ENCODE results near the gene CCNA2. TPM values are rescaled to one million over a fixed set of nuclear protein-coding genes. Genes with fewer than 3 reads are reported as not detected.

Gene CCNA2
- total RNA-seq, 4 donors from 2014 or later: 1.0 to 1.5 (median 1.3) TPM

GRCh38 chr4:121829511-121829910, 5.8 kb upstream of the CCNA2 start:
- H3K9me3 ChIP-seq: no peaks in the 10 kb centered on the region
- peaks cover 0 to 22% of the 10 kb centered on the region in 2 donors for H3K36me3 ChIP-seq
- no peaks in the 10 kb centered on the region for H3K27me3 ChIP-seq
- 86 to 96% methylated on average over 5 of the region's 5 CpGs for WGBS, 2 donors
- no peak overlapping the region for H3K27ac ChIP-seq
- no peak overlapping the region for H3K4me3 ChIP-seq (replicated peaks in 1 of 3)
- TF ChIP-seq POLR2A (IDR thresholded peaks at IDR 0.05) (no peak), CTCF (IDR thresholded peaks at IDR 0.05) (no peak)
- no peak for DNase-seq
- H3K4me1 ChIP-seq: no peaks in the 10 kb centered on the region
- intact Hi-C loops (cut with DNase I): no loop called here

- Histone ChIP-seq H3K4me1 (peaks cover 7% of the 10 kb centered on the region in 2 donors), H3K36me3 (peaks cover 0 to 12% of the 10 kb centered on the region in 2 donors), H3K27ac (no peak overlapping the region), H3K27me3 (no peaks in the 10 kb centered on the region), H3K9me3 (no peaks in the 10 kb centered on the region), H3K4me3 (replicated peaks in 1 of 3) (no peak overlapping the region)
- no peak for DNase-seq
- TF ChIP-seq POLR2A (IDR thresholded peaks at IDR 0.05) (no peak), CTCF (IDR thresholded peaks at IDR 0.05) (no peak)
- intact Hi-C loops (cut with DNase I): no loop called here
- 95 to 98% methylated on average over 1 of the region's 1 CpG for WGBS, 2 donors
These were observed 4.2 kb upstream of the CCNA2 start for GRCh38 chr4:121827853-121828252.

- TF ChIP-seq POLR2A (IDR thresholded peaks at IDR 0.05) (no peak), CTCF (IDR thresholded peaks at IDR 0.05) (no peak)
- Histone ChIP-seq H3K36me3 (no peaks in the 10 kb centered on the region), H3K4me3 (replicated peaks in 1 of 3) (no peak overlapping the region), H3K4me1 (peaks cover 7 to 8% of the 10 kb centered on the region in 2 donors), H3K27ac (no peak overlapping the region), H3K9me3 (no peaks in the 10 kb centered on the region), H3K27me3 (no peaks in the 10 kb centered on the region)
- 56 to 64% methylated on average over 2 of the region's 2 CpGs for WGBS, 2 donors
- DNase-seq: no peak
- intact Hi-C loops (cut with DNase I): no loop called here
These were observed 1.3 kb upstream of the CCNA2 start for GRCh38 chr4:121824950-121825349.

GRCh38 chr4:121824171-121824527, 466 bp upstream of the CCNA2 start:
- peak overlapping the region in 2 of 3 donors; percentile 42 to 50 for H3K4me3 ChIP-seq (replicated peaks in 1 of 3)
- peaks cover 7 to 8% of the 10 kb centered on the region in 2 donors for H3K4me1 ChIP-seq
- H3K36me3 ChIP-seq: no peaks in the 10 kb centered on the region
- no peaks in the 10 kb centered on the region for H3K27me3 ChIP-seq
- H3K9me3 ChIP-seq: no peaks in the 10 kb centered on the region
- 5 to 7% methylated on average over 8 of the region's 8 CpGs for WGBS, 2 donors
- intact Hi-C loops (cut with DNase I): no loop called here
- TF ChIP-seq CTCF (IDR thresholded peaks at IDR 0.05) (no peak), POLR2A (IDR thresholded peaks at IDR 0.05) (no peak)
- H3K27ac ChIP-seq: peak overlapping the region in 2 of 3 donors; percentile 43 to 46
- DNase-seq: no peak

GRCh38 chr4:121822796-121823504, 733 bp downstream of the CCNA2 start:
- DNase-seq: peak; percentile 20 to 46
- 2 to 5% methylated on average over 30 of the region's 30 CpGs for WGBS, 2 donors
- H3K4me1 ChIP-seq: peaks cover 7 to 8% of the 10 kb centered on the region in 2 donors
- H3K36me3 ChIP-seq: peaks cover 0 to under 1% of the 10 kb centered on the region in 2 donors
- H3K4me3 ChIP-seq (replicated peaks in 1 of 3): peak overlapping the region in 2 of 3 donors; percentile 48 to 50
- H3K9me3 ChIP-seq: no peaks in the 10 kb centered on the region
- intact Hi-C loops (cut with DNase I): no loop called here
- TF ChIP-seq POLR2A (IDR thresholded peaks at IDR 0.05) (no peak), CTCF (IDR thresholded peaks at IDR 0.05) (no peak)
- H3K27ac ChIP-seq: no peak overlapping the region
- H3K27me3 ChIP-seq: no peaks in the 10 kb centered on the region
